NCI-H446 (cell line): ENCODE data around the gene ETFDH.
"Not testable (repeated sequence)": the region's sequence is repeated elsewhere in the genome, so short reads cannot be mapped to it uniquely, and the experiment has no call there.

ENCODE experiments used
- DNase-seq, 2 experiments: peaks; one replicate each; lab custom pipeline; 2025; lab: John Stamatoyannopoulos, UW

Gene ETFDH

DNA sequence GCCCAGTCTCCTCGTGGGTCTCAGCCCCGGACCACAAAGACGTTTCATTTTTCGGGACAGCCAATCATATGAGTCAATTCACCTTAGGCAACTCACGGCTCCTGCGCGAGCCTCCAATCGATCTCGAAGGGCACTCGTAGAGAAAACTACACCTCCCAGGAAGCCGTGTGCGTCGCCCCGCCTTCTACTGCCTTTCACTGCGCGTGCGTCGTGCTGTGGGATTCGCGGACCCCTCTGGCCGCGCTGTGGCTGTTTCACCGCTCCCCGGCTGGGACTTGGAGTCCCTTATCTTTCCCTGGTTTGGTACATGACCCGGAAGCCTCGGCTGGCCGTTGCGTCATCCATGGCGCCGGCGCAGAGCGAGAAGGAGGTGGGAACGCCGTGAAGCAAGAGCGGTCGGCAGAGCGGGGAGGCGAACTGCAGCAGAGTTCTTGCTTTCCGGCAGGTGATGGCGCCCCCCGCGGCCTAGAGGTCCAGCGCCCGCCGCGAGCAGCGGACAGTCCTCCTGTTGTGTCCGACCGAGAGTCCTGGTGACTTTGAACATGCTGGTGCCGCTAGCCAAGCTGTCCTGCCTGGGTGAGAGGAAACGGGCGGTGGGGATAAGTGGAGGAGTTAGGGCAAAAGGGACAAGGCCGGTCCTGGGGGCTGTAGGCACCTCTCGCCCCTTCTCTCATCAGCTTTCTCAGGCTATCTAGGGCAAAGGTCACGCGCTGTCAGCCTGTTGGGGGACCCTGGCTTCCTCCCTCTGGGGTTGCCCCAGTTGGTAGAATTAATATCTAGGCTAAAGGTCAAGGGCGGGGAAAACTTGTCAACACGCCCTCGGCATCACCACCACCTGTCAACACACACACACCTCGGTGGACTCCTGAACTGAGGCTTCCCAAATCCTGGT, at the start of gene ETFDH:
ETFDH (plus strand) TSS at position 382 of the 892 bp plus-strand sequence; CDS start at position 543, 161 bp downstream.
- DNase-seq = peak; percentile 99 to 100

DNA sequence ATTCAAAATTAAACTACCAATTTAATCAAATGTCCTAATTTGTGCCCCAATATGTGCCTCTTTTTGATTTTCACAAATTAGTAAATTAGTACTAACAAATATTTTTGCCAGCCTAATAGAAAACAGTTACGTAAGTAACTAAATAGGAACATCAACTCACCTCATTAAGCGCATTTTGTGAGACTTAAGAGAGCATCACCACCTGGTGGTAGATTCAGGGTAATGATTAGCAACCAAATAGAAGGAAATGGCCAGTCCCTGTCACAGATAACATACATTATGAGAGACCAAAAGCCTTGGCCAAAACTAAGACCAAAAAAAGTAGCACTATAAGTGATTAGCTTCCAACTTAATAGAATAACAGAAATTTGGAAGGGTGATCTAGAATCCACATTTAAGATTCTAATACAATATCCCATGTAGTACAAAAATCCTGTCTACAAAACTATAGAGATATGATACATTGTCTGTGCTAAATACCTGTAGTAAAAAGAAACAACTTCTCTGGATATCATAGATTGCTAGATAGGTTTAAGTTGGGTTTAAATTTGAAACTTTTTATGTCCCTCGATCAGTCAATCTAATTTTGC, 47.1 kb upstream of the ETFDH start:
- peak; percentile 3 to 31 for DNase-seq

DNA sequence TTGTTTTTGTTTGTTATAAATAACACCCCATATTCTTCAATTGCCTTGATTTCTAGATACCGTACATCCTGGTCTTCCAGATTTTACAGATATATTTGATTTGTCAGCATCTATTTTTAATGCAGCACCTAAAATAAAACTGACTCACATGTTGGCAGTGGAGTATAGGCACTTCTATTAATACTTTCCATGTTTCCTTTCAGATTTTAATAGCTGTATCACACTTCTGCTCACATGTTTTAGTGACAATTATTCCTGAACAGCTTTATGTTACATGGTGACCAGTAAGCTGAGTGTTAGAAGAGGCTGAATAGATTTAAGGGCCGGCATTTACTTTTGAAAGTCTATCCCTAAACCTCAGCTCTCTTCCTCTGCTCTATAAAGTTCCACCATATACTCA, 46.6 kb upstream of the ETFDH start:
- no peak for DNase-seq

DNA sequence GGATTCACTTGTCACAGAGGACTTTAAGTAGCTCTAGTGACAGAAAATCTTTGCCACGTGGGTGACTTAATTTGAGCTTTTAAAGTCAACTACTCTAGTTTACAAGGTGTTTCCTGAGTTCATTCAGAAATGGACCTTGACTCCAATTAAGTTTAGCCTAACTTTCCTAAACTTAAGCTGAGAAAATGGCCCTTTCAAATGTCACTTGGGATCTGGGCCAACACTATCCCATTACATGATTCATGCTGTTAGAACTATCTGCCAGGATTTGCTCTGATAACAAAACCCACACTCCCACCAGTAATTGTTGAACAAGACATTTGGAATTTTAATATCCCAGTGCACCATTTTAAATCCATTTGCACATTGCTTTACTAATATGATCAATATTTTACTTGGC, 41.2 kb upstream of the ETFDH start:
- DNase-seq = no peak

DNA sequence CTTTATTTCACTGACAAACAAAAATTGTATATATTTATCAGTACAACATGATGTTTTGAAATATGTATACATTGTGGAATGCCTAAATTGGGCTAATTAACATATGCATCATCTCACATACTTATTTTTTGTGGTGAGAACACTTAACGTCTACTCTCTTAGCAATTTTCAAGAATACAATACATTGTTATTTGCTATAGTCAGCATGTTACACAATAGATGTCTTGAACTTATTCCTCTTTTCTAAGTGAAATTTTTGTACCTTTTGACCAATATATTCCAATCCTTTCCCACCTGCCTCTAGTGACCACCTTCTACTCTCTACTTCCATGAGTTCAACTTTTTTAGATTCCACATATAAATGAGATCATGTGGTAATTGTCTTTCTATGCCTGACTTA, 35.5 kb upstream of the ETFDH start:
- no peak for DNase-seq

DNA sequence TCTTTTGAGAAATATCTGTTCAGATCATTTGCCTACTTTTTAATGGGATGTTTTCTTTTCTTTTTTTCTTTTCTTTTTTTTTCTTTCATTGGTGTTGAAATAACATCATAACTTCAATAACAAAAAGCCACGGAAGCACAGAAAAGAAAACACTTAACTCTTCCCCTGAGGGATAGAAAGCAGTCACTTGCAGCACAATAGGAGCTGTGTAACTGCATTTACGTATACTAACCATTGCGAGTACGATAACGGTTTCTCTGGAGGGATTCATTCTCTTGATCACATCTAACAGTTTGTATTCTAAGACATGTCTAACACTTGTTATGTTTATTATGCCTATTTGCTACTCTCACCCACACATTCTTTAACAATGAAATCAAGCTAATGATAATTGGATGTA, 27.7 kb upstream of the ETFDH start:
- DNase-seq = no peak

DNA sequence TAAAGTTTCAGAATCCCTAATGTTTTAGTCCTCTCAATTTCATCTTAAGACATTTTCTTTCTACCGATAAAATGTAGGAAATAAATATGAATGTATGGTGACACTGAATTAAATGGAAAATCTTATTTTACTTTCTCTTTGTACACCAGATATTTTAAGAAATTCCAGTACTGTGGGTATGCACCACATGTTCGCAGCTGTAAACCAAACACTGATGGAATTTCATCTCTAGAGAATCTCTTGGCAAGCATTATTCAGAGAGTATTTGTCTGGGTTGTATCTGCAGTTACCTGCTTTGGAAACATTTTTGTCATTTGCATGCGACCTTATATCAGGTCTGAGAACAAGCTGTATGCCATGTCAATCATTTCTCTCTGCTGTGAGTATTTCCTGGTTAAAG, 27.3 kb upstream of the ETFDH start:
- DNase-seq = no peak

DNA sequence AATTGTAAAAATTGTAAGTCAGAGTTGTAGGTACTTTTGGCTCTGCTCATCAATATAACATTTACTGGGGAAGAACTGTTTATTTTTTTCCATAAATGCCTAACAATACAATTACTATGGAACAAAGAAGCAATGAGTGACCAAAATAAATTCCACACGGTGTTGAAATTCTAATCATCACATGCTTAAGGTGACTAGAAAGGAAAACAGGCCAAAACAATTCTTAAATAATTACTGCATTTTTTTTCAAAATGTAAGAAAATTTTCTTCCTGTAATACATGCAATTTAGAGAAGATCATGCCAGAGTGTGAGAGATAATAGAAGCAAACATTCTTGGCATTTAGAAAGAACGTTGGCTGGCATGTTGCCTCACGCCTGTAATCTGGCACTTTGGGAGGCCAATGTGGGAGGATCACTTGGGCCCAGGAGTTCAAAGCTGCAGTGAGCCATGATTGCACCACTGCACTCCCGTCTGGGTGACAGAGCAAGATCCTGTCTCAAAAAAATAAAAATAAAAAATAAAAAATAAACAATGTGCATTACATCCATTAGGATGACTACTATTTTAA, 22.9 kb upstream of the ETFDH start:
- DNase-seq = peak in 1 of 2 experiments; percentile 11

DNA sequence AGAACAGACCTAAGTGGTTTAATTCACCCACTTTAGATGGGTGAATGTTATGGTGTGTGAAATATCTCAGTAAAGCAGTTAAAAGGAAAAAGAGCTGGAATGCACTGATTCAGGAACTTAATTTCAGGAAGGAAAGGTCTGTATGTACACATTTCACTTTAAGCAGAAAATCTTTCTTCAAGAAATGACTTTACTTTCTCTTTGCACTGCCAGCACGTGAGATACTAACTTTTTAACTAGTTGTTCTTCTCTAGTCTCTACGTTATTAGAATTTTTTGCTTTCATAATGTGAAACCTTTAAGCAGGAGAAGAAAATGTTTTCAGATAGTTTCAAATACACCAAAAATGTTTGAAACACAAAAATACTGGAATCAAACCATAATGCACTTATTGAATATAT, 19.2 kb upstream of the ETFDH start:
- DNase-seq = no peak

DNA sequence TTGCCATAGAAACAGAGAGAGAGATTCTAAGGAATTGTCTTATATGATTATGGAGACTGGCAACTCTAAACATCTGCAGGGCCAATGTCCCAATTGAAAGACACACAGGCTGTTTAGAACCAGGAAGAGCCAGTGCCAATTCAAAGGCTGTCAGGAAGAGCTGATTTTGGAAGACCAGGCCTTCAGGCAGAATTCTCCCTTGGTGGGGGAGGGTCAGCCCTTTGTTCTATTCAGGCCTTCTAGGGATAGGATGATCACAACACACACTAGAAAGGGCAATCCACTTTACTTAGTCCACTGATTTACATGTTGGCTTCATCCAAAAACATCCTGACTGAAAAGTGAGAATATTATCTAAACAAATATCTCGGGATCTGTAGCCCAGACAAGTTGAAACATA, 15.7 kb upstream of the ETFDH start:
- no peak for DNase-seq

DNA sequence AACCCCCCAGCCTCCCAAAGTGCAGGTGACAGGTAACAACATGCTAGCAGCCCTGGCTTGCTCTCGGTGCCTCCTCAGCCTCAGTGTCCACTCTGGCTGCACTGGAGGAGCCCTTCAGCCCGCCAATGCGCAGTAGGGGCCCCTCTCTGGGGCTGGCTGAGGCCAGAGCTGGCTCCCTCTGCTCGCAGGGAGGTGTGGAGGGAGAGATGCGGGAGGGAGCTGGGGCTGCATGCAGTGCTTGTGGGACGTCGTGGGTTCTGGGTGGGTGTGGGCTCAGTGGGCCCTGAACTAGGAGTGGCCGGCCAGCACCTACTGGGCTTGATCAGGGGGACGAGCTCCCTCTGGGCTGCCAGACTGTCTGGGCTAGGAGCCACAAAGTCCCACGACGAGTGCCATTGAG, 14.8 kb upstream of the ETFDH start:
- no peak for DNase-seq

DNA sequence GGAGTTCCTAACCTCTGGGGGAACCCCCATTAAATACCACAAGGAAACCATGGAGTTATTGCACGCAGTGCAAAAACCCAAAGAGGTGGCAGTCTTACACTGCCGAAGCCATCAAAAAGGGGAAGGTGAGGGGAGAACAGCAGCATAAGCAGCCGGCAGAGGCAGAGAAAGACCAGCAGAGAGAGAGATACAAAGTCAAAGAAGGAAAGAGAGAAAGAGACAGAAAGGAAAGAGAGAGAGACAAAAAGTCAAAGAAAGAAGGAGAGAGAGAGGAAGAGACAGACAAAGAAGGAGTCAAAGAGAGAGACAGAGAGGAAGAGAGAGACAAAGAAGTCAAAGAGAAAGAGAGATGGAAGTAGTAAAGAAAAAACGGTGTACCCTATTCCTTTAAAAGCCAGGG, 8.8 kb upstream of the ETFDH start:
- DNase-seq = not testable (repeated sequence)

DNA sequence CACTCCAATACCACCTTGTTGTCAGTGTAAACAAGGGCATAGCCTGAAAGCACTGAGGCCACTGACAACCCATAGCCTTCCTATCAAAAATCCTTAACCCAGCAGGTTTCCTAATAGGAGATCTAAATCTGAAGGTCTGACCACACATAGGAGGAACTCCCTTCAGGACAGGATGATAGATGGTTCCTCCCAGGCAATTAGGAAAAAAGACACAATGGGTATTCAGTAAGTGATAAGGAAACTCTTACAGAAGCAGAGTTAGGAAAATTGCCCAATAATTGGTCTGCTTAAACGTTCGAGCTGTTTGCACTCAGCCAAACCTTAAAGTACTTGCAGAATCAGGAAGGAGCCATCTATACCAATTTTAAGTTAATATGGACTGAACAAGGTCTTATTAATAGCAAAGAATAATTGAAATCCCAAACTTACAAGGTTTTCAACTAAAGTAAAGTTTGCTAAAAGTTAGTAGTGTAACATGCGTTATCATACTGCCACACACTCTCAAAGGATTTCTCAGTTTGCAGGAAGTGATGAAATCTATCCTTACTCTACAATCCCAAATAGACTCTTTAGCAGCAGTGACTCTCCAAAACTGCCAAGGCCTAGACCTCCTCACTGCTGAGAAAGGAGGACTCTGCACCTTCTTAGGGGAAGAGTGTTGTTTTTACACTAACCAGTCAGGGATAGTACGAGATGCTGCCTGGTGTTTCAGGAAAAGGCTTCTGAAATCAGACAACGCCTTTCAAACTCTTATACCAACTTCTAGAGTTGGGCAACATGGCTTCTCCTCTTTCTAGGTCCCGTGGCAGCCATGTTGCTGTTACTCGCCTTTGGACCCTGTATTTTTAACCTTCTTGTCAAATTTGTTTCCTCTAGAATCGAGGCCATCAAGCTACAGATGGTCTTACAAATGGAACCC, 8.1 kb upstream of the ETFDH start:
- not testable (repeated sequence) for DNase-seq

DNA sequence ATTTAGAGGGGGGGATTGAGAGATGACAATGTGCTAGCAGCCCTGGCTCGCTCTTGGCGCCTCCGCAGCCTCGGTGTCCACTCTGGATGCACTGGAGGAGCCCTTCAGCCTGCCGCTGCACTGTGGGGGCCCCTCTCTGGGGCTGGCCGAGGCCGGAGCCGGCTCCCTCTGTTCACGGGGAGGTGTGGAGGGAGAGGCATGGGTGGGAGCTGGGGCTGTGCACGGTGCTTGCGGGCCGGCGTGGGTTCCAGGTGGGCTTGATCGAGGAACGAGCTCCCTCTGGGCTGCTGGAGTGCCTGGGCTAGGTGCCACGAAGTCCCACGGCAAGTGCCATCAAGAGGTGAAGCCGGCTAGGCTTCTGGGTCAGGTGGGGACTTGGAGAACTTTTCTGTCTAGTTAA, 7.3 kb upstream of the ETFDH start:
- no peak for DNase-seq

DNA sequence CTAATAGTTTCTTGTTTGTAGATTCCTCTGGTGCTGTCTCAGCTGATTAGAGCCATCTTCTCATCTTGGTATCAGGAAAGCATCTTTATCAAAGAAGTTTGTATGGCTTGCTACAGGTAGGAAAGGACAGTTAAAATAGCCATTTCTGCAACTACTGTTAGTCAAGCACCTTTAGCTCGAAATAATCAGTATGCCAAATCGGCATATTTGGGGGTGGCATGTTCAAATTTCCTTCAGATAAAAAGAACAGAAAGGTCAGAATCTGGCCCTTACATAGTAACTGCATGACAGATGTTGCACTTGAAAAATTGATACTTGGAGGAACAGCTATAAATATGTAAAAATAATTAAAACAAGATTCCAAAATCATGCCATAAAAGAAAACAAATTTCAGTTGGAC, 5.2 kb upstream of the ETFDH start:
- no peak for DNase-seq

DNA sequence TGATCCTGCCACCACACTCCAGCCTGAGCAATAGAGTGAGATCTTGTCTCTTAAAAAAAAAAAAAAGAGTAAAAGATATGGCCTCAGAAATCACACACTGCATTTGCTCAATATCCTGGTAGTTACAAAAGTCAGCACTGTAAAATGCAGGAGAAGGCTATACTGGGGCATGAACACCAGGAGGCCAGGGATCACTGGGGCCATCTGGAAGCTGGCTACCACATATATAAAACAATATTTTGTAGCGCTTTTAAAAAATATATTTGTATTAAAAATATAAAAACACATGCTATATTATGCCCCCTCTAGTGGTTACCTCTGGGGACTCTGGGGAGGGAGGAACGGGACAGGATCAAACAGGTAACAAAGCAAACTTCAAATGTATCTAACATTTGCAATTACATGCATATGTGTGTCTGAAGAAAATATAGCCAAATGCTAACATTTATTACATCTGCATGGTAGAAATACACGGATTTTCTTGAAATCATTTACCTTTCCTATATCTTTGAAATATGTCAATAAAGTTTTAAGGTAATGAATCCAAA, 4.4 kb upstream of the ETFDH start:
- DNase-seq = no peak

DNA sequence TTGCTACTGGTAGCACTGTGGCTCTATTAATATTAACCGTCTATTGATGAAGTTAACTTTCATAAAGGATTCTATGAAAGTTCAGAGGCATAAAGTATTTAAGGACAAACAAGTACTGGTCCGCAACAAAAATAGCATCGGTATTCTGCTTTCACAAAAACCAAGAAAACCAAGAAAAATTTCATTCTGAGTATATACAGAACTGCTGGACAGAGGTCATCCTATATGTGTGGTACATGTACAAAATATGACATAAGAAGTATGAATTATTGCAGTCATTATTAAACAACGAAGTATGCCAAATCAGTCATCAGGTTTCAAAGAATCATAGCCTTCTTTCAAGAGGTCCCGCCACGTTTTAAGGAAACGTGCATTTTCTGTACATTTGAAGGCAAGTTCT, 2.8 kb upstream of the ETFDH start:
- no peak for DNase-seq

DNA sequence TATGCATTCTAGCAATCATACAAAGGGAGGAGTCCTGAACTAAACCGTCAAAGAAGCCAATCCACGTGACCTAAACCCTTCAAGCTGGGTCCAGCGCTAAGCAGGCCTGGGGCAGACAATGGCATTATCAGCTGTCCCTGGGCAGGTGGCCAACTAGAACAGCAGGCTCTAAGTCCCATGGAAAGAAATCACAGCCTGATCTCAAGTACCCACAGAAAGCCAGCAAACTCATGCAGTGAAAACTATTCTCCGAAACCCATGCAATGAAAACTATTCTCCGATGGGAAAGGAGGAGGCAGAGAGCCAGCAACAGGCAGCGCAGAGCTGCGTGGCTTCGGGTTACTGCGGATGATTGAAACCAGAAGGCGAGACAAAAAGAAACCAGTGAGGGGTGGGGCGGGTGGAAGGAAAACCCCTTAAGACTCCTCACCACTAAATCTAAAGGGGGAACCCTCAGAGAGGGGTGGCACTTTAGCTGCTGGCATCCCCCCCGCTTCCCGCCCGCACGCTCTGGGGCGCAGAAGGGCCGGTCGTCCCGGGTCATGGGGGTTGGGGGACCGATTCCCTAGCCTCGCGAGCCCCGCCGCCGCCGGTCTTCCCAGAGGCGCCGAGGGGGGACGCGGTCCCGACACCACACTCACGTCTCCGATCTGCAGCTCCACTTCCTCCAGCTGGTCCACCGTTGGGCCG, 976 bp upstream of the ETFDH start:
- DNase-seq = peak; percentile 23 to 65

DNA sequence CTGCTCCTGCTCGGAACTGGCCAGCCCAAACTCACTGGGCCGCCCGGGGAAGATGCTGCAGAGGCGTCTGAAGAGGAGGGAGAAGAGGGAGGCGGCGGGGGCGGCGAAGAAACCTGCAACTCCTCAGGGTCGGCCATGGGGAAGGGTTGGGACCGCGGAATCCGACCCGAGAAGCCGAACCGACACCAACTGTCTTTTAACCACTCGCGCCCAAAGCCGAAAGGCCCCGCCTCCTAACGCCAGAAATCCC, 506 bp upstream of the ETFDH start, which contains the start of gene C4orf46:
C4orf46 (minus strand) TSS at position 223 of the 250 bp plus-strand sequence; CDS start at position 137, 86 bp downstream.
- no peak for DNase-seq

DNA sequence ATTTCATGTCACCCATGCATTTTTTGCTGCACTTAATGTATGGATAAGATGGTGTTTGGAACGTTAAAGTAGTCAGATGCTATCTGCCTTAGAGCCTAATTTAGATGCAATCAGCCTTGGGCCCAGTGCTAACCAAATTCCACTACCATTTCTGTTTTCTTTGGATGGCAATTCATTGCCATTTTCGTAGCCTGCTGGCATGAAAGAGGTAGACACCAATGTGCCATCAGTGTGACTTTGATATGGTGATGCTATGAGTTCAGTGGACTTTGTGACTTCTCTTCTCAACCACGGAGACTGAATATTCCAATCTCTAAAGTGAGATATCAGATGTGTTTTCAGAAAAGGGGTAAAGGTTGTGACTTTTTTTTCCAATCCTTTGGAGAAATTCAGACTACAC, 1.5 kb downstream of the ETFDH start:
- DNase-seq = no peak

DNA sequence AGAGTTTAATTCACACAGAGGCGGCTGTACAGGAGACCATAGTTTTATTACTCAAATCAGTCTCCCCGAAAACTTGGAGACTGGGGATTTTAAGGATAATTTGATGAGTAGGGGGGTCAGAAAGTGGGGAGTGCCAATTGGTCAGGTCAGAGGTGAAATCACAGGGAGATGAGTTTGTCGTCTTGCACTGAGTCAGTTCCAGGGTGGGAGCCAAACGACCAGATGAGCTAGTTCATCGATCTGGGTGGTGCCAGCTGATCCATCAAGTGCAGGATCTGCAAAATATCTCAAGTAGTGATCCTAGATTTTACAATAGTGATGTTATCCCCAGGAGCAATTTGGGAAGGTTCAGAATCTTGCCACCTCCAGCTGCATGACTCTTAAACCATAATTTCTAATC, 4.0 kb downstream of the ETFDH start:
- DNase-seq = no peak
